Activated naive CD4-positive, alpha-beta T cell treated with anti-CD3 and anti-CD28 coated beads, Interleukin-2, amount 50 U/mL, for 24 hours (primary cell): Measurements from ENCODE around the gene HOXC13.

ENCODE experiments used
- H3K27ac Mint-ChIP-seq: one replicate; pipeline ENCODE4 v1.8.0; 2021; ENCODE audit warnings: mild to moderate bottlenecking, mixed read lengths
- H3K27me3 Mint-ChIP-seq: one replicate; pipeline ENCODE4 v1.8.0; 2021; ENCODE audit warnings: mixed read lengths
- H3K36me3 Mint-ChIP-seq: one replicate; pipeline ENCODE4 v1.8.0; 2021; ENCODE audit warnings: mixed read lengths
- H3K4me1 Mint-ChIP-seq: one replicate; pipeline ENCODE4 v1.8.0; 2021; ENCODE audit warnings: mixed read lengths
- H3K4me3 Mint-ChIP-seq: one replicate; pipeline ENCODE4 v1.8.0; 2021; ENCODE audit warnings: mild to moderate bottlenecking, mixed read lengths
- H3K9me3 Mint-ChIP-seq: one replicate; pipeline ENCODE4 v1.8.0; 2021; ENCODE audit warnings: mixed read lengths

HOXC13 gene

GRCh38 chr12:53989227-53990113, 50.8 kb downstream of the HOXC13 start:
- peaks cover 46% of the 10 kb centered on the region for H3K4me1 Mint-ChIP-seq

GRCh38 chr12:53990311-53991076, 51.9 kb downstream of the HOXC13 start:
- H3K9me3 Mint-ChIP-seq = no peaks in the 10 kb centered on the region
- no peaks in the 10 kb centered on the region for H3K36me3 Mint-ChIP-seq
- H3K27me3 Mint-ChIP-seq = peaks cover 85% of the 10 kb centered on the region
- H3K27ac Mint-ChIP-seq = no peak overlapping the region
- H3K4me1 Mint-ChIP-seq = peaks cover 45% of the 10 kb centered on the region
- H3K4me3 Mint-ChIP-seq = no peak overlapping the region

More at GRCh38 chr12:53989227-53990113, 50.8 kb downstream of the HOXC13 start:
- H3K27ac Mint-ChIP-seq = no peak overlapping the region
- H3K9me3 Mint-ChIP-seq = no peaks in the 10 kb centered on the region
- peak overlapping the region; percentile 47 for H3K4me3 Mint-ChIP-seq
- H3K27me3 Mint-ChIP-seq = peaks cover 85% of the 10 kb centered on the region
- no peaks in the 10 kb centered on the region for H3K36me3 Mint-ChIP-seq

- Mint-ChIP-seq H3K27ac (peak overlapping the region; percentile 23), H3K4me1 (peaks cover 48% of the 10 kb centered on the region), H3K4me3 (no peak overlapping the region), H3K36me3 (no peaks in the 10 kb centered on the region), H3K27me3 (peaks cover 82% of the 10 kb centered on the region), H3K9me3 (no peaks in the 10 kb centered on the region)
Observed at GRCh38 chr12:53991077-53991460, 52.4 kb downstream of the HOXC13 start.

DNA sequence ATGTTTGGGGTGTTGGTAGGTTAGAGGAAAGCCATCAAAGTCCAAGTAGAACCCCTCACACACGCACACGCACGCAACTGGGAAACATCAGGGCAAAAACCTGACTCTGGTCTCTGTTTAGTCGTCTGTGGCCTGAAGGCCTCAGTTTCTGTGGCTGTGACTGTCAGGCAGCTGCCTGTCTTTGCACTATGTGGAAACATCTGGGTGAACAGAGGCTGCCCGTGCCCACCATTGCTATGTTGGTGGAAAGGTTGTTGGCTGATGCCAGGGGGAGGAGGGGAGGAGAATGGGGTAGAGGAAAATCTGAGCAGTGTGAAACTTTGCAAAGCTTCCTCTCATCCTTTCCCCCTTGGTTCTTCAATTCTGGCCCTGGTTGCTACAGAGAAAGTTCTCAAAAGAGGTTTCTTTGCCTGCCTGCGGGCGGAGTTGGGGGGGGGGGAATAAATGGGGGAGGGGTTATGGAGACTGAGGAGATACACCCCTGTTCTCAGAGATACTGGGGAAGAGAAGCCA, 53.8 kb downstream of the HOXC13 start:
- H3K4me1 Mint-ChIP-seq = peaks cover 47% of the 10 kb centered on the region

DNA sequence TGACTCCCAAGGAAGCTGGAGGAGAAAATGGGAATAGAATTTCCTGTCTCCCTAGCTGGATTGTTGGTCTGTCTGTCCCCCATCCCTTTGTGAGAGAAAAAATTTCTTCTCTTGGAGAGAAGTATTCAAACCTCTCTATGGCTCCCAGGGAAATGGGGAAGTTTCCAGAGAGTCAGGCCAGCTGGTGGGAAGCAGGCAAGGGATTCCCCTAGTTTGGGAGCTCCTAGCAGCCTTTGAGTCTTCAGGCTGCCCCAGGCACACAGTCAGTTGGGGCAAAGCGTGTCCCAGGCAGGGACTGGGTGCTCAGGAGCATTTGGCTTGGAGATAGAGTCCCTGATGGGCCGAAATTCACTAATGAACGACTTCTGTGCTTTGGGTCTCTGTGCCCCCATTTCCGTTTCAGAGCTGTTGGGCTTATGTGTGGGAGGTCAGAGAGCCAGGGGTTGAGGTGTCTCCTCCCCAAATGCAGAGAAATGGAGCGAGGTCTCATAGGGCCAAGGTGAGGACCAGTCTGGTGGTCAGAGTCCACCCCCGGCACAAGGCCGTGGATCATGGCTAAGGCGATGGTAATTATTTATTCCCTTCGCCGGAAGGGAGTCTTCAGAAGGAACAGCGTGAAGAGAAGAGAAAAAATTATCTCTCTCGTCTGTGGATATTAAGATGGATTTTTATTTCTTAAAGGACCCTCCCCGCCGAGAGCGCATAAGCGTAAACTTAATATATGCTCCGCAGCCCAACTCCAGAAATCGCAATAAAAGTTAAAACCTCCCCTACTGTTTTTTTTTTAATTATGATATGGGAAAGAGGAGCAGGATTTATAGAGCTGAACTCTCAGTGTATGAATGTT, 54.8 kb downstream of the HOXC13 start:
- H3K4me1 Mint-ChIP-seq = peaks cover 54% of the 10 kb centered on the region
- H3K4me3 Mint-ChIP-seq = peak overlapping the region; percentile 39
- no peaks in the 10 kb centered on the region for H3K9me3 Mint-ChIP-seq
- peaks cover 78% of the 10 kb centered on the region for H3K27me3 Mint-ChIP-seq
- H3K27ac Mint-ChIP-seq = peak overlapping the region; percentile 32
- H3K36me3 Mint-ChIP-seq = no peaks in the 10 kb centered on the region

More for the DNA sequence above, 53.8 kb downstream of the HOXC13 start:
- Mint-ChIP-seq H3K9me3 (no peaks in the 10 kb centered on the region), H3K27ac (no peak overlapping the region), H3K36me3 (no peaks in the 10 kb centered on the region), H3K27me3 (peaks cover 78% of the 10 kb centered on the region), H3K4me3 (no peak overlapping the region)

- peaks cover 57% of the 10 kb centered on the region for H3K4me1 Mint-ChIP-seq
- H3K9me3 Mint-ChIP-seq = no peaks in the 10 kb centered on the region
- peaks cover 78% of the 10 kb centered on the region for H3K27me3 Mint-ChIP-seq
- peak overlapping the region; percentile 39 for H3K4me3 Mint-ChIP-seq
- peak overlapping the region; percentile 12 for H3K27ac Mint-ChIP-seq
- no peaks in the 10 kb centered on the region for H3K36me3 Mint-ChIP-seq
Observed at GRCh38 chr12:53994009-53994263, 55.3 kb downstream of the HOXC13 start.

- H3K36me3 Mint-ChIP-seq = no peaks in the 10 kb centered on the region
Observed at GRCh38 chr12:53994264-53995001, 55.8 kb downstream of the HOXC13 start.

GRCh38 chr12:53995002-53995377, 56.4 kb downstream of the HOXC13 start:
- Mint-ChIP-seq H3K27ac (peak overlapping the region; percentile 30), H3K36me3 (no peaks in the 10 kb centered on the region), H3K9me3 (no peaks in the 10 kb centered on the region), H3K4me1 (peaks cover 53% of the 10 kb centered on the region), H3K27me3 (peaks cover 71% of the 10 kb centered on the region), H3K4me3 (peak overlapping the region; percentile 87)

More at GRCh38 chr12:53994264-53995001, 55.8 kb downstream of the HOXC13 start:
- H3K27me3 Mint-ChIP-seq = peaks cover 75% of the 10 kb centered on the region
- peak overlapping the region; percentile 87 for H3K4me3 Mint-ChIP-seq
- H3K27ac Mint-ChIP-seq = peak overlapping the region; percentile 30
- peaks cover 53% of the 10 kb centered on the region for H3K4me1 Mint-ChIP-seq
- no peaks in the 10 kb centered on the region for H3K9me3 Mint-ChIP-seq

DNA sequence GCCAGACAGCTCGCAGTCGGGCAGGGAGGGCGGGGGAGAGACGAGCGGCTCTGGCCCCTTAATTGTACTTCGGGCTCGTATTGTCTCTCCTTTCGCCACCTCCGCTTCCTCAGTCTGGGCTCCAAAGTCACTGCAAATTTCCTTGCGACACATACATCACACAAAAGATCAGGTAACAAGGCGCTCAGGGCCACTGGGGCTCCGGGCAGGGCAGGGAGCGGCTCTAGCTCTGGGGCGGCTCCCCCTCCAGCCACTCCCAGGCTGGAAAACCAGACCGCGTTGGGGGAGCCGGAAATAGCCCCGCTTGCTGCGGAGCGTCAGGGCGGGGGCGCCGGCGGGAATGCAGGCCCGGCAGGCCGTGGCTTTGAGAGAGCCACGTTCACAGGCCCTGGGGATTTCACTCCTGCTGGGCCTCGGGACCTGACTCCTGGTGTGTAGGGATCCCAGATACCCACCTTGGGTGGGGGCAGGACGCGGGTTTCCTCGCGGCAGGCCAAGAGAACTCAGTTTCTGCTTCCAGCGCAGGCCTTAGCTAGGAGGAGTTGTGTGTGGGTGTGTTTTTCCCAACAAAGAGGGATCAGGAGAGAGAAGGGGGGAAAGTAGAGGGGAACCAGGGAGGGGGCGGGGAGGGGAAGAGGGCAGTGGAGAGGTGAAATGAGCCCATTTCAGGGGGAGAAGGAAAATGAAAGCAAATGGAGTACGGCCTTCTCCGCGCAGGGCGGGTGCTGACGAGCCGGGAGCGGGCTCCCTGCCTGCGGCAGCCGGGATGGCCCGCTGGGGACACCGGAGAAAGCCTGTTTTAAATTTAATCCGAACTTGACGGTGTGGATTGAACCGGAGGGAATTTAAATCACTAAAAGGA, 57.0 kb downstream of the HOXC13 start:
- peaks cover 67% of the 10 kb centered on the region for H3K27me3 Mint-ChIP-seq
- H3K27ac Mint-ChIP-seq = no peak overlapping the region

More for the DNA sequence above, 57.0 kb downstream of the HOXC13 start:
- no peaks in the 10 kb centered on the region for H3K9me3 Mint-ChIP-seq
- peak overlapping the region; percentile 87 for H3K4me3 Mint-ChIP-seq
- no peaks in the 10 kb centered on the region for H3K36me3 Mint-ChIP-seq
- peaks cover 49% of the 10 kb centered on the region for H3K4me1 Mint-ChIP-seq
